SK-N-SH (cell line): ENCODE measurements around the gene DEPDC1. TPM values are rescaled to one million over a fixed set of nuclear protein-coding genes. Genes with fewer than 3 reads are reported as not detected.

Experiments used
- CTCF ChIA-PET: fragments of 300-600, 350-600 bp; formaldehyde crosslinking; extraction: SDS; loops from one replicate; lab custom pipeline; 2021; lab: Yijun Ruan, JAX
- POLR2A ChIA-PET: fragments of 350-600 bp; sonication (Branson Sonifier 250); formaldehyde crosslinking; extraction: SDS; loops from one replicate; lab custom pipeline; 2020; ENCODE audit warnings: antibody characterized with exemption, inconsistent platforms; lab: Yijun Ruan, JAX
- DNase-seq: peaks from one replicate; pipeline ENCODE4 v3.0.0; 2012
- H2AFZ ChIP-seq: fragments of 200-600 bp; sonication (generic); 2 replicates; pipeline ENCODE4 v1.8.1; 2016; ENCODE audit warnings: antibody characterized with exemption, mild to moderate bottlenecking, low read depth
- H3F3A ChIP-seq: fragments of 200-600 bp; sonication (generic); replicated peaks from 2 replicates; pipeline ENCODE3; 2016; ENCODE audit warnings: antibody characterized with exemption, mild to moderate bottlenecking; ENCODE audit not compliant: insufficient read depth
- H3K27ac ChIP-seq, 2 experiments: fragments of 200-500 bp in 1 of 2; fragments of 200-600 bp in 1 of 2; sonication (Bioruptor generic) in 1 of 2; sonication (generic), shearing (Covaris generic) in 1 of 2; 2 replicates each; pipeline versions ENCODE4 v1.5.1 to v1.6.1; 2014 to 2016; ENCODE audit warnings: low read depth in 2 of 2, inconsistent platforms in 1 of 2, low read length in 1 of 2, mild to moderate bottlenecking in 1 of 2, mixed read lengths in 1 of 2
- H3K27me3 ChIP-seq: fragments of 200-600 bp; sonication (generic), shearing (Covaris generic); 2 replicates; pipeline ENCODE4 v1.6.1; 2016; ENCODE audit warnings: mixed run types; ENCODE audit not compliant: insufficient read depth
- H3K36me3 ChIP-seq, 2 experiments: fragments of 200-500 bp in 1 of 2; fragments of 200-600 bp in 1 of 2; sonication (Bioruptor generic) in 1 of 2; sonication (generic) in 1 of 2; replicated peaks in 1 of 2; 2 replicates each; pipeline versions ENCODE3 to v1.5.1; 2014 to 2016; ENCODE audit warnings: low read length in 1 of 2, mild to moderate bottlenecking in 1 of 2; ENCODE audit not compliant: insufficient read depth in 2 of 2, control insufficient read depth in 1 of 2
- H3K4me1 ChIP-seq, 2 experiments: fragments of 200-500 bp in 1 of 2; fragments of 200-600 bp in 1 of 2; sonication (Bioruptor generic) in 1 of 2; sonication (generic), shearing (Covaris generic) in 1 of 2; 2 replicates each; pipeline versions ENCODE4 v1.5.1 to v1.6.1; 2014 to 2016; ENCODE audit warnings: low read depth in 1 of 2, low read length in 1 of 2, mixed run types in 1 of 2; ENCODE audit not compliant: insufficient read depth in 2 of 2, control insufficient read depth in 1 of 2
- H3K4me2 ChIP-seq: fragments of 200-600 bp; sonication (generic), shearing (Covaris generic); 2 replicates; pipeline ENCODE4 v1.6.1; 2017; ENCODE audit warnings: mixed run types
- H3K4me3 ChIP-seq, 2 experiments: fragments of 200-500 bp in 1 of 2; fragments of 200-600 bp in 1 of 2; sonication (Bioruptor generic) in 1 of 2; sonication (generic), shearing (Covaris generic) in 1 of 2; 2 replicates each; pipeline versions ENCODE4 v1.5.1 to v1.8.1; 2014 to 2016; ENCODE audit warnings: low read depth in 2 of 2, inconsistent platforms in 1 of 2, low read length in 1 of 2, mild to moderate bottlenecking in 1 of 2, mixed read lengths in 1 of 2, moderate library complexity in 1 of 2
- H3K79me2 ChIP-seq: fragments of 200-600 bp; sonication (generic); 2 replicates; pipeline ENCODE4 v1.8.1; 2017; ENCODE audit warnings: mild to moderate bottlenecking; ENCODE audit not compliant: insufficient read depth
- H3K9ac ChIP-seq: fragments of 200-600 bp; sonication (generic); 2 replicates; pipeline ENCODE4 v1.6.1; 2017; ENCODE audit warnings: mixed run types
- H3K9me2 ChIP-seq: fragments of 200-600 bp; sonication (generic); 2 replicates; pipeline ENCODE4 v1.6.1; 2017; ENCODE audit warnings: mixed run types
- H3K9me3 ChIP-seq: fragments of 200-600 bp; sonication (generic); 2 replicates; pipeline ENCODE4 v1.6.1; 2017; ENCODE audit warnings: mixed run types, mild to moderate bottlenecking, moderate library complexity
- H4K20me1 ChIP-seq: fragments of 200-600 bp; sonication (generic); 2 replicates; pipeline ENCODE4 v1.6.1; 2017; ENCODE audit warnings: mild to moderate bottlenecking, mixed run types; ENCODE audit not compliant: insufficient read depth
- CHD2 ChIP-seq: fragments of 150-350 bp; IDR thresholded peaks from 2 replicates; pipeline ENCODE4 v1.6.1; 2018; ENCODE audit warnings: low read length; ENCODE audit not compliant: partially characterized antibody
- ELF1 ChIP-seq: IDR thresholded peaks from 2 replicates; pipeline ENCODE4 v1.4.0; 2012
- EZH2phosphoT487 ChIP-seq: fragments of 200-600 bp; sonication (generic); IDR thresholded peaks from 2 replicates; pipeline ENCODE4 v1.6.1; 2017; ENCODE audit warnings: low read depth, mixed run types, mild to moderate bottlenecking, antibody characterized with exemption, moderate library complexity, borderline replicate concordance
- FOXJ3 ChIP-seq: sonication (generic); formaldehyde crosslinking; IDR thresholded peaks from 2 replicates; pipeline ENCODE4 v1.5.1; 2020; ENCODE audit warnings: mild to moderate bottlenecking, missing genetic modification reagents
- GABPA ChIP-seq: IDR thresholded peaks from 2 replicates; pipeline ENCODE4 v1.4.0; 2012; ENCODE audit warnings: low read depth, mild to moderate bottlenecking
- GATA2 ChIP-seq: sonication (generic); formaldehyde crosslinking; IDR thresholded peaks from 2 replicates; pipeline ENCODE4 v1.5.0; 2020; ENCODE audit warnings: mild to moderate bottlenecking, missing genetic modification reagents
- MEF2A ChIP-seq: IDR thresholded peaks from 2 replicates; pipeline ENCODE4 v1.4.0; 2012; ENCODE audit warnings: low read depth, borderline replicate concordance
- MXI1 ChIP-seq: IDR thresholded peaks from 2 replicates; pipeline ENCODE4 v1.6.1; 2012; ENCODE audit warnings: mild to moderate bottlenecking, low read depth, low read length, improper control_type of control experiment
- NFIC ChIP-seq: IDR thresholded peaks from 2 replicates; pipeline ENCODE4 v1.4.0; 2012; ENCODE audit warnings: borderline replicate concordance
- NRF1 ChIP-seq: IDR thresholded peaks from 2 replicates; pipeline ENCODE4 v1.6.1; 2012; ENCODE audit warnings: low read depth, mild to moderate bottlenecking, low read length
- RAD21 ChIP-seq: IDR thresholded peaks from 2 replicates; pipeline ENCODE4 v1.6.1; 2012; ENCODE audit warnings: mild to moderate bottlenecking, low read length
- RXRA ChIP-seq: IDR thresholded peaks from 2 replicates; pipeline ENCODE4 v1.4.0; 2012; ENCODE audit warnings: low read depth, mild to moderate bottlenecking, borderline replicate concordance
- SMC3 ChIP-seq: IDR thresholded peaks from 2 replicates; pipeline ENCODE4 v1.6.1; 2012; ENCODE audit warnings: low read depth, low read length, improper control_type of control experiment
- TAF1 ChIP-seq: IDR thresholded peaks from 2 replicates; pipeline ENCODE4 v1.6.1; 2012; ENCODE audit warnings: low read depth, mild to moderate bottlenecking, low read length, moderate library complexity, borderline replicate concordance
- TCF12 ChIP-seq: IDR thresholded peaks from 2 replicates; pipeline ENCODE4 v1.4.0; 2012
- whole genome bisulfite sequencing: methylation state at CpG from one replicate; pipeline ENCODE4 v1.1.6; 2017; ENCODE audit warnings: low lambda C conversion rate; 5-methylcytosine and 5-hydroxymethylcytosine counted together
- polyA plus RNA-seq, 3 experiments: library from polyadenylated mRNA; depleted of rRNA; stranded (reverse); fragments of >200 nt; gene quantifications; 2 replicates each; pipeline ENCODE4 v1.2.3, GENCODE V29; 2012
- TF ChIP-seq, protein P1 (sequence below): IDR thresholded peaks from 2 replicates; pipeline ENCODE4 v1.4.0; 2012; ENCODE audit warnings: low read depth
- TF ChIP-seq, protein P2 (sequence below): IDR thresholded peaks from 2 replicates; pipeline ENCODE4 v1.6.1; 2012; ENCODE audit warnings: mild to moderate bottlenecking, low read depth, low read length, moderate library complexity
- TF ChIP-seq, protein P3 (sequence below): fragments of 150-350 bp; IDR thresholded peaks from 2 replicates; pipeline ENCODE4 v1.6.1; 2017; ENCODE audit warnings: antibody characterized with exemption, low read length, low read depth, borderline replicate concordance
- TF ChIP-seq, protein P4 (sequence below): fragments of 200-600 bp; sonication (generic); IDR thresholded peaks from 2 replicates; pipeline ENCODE4 v1.6.1; 2017; ENCODE audit warnings: antibody characterized with exemption, mild to moderate bottlenecking, moderate library complexity
- TF ChIP-seq, protein P5 (sequence below): IDR thresholded peaks from 2 replicates; pipeline ENCODE4 v1.4.0; 2012; ENCODE audit warnings: low read depth, borderline replicate concordance

The DEPDC1 gene
- polyA plus RNA-seq, 1 of the 3 experiments (the other 2 are of a cell fraction): 3.8 TPM

DNA sequence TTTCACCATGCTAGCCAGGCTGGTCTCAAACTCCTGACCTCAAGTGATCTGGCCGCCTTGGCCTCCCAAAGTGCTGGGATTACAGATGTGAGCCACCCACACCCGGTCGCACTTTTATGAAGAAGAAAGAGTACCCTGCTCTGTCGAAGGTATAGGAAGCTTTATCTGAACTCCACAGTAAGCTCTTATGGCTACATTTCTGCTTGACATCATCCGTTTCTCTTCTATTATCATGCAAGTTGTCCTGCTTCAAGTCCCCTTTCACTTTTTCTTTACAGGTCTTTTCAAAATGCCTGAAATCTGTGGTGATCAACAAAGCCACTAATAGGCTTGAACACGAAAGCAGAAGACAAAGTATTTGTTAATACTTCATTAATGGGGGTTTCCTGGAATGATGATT lies 51.2 kb downstream of the DEPDC1 start:
- ChIA-PET POLR2A (no interaction called here), CTCF (no interaction called here)
- H3K9me2 ChIP-seq: no peaks in the 10 kb centered on the region
- no peaks in the 10 kb centered on the region for H3K36me3 ChIP-seq
- H3K9ac ChIP-seq: no peak overlapping the region
- no peaks in the 10 kb centered on the region for H4K20me1 ChIP-seq
- no peak overlapping the region for H2AFZ ChIP-seq
- H3K27me3 ChIP-seq: no peaks in the 10 kb centered on the region
- no peak overlapping the region for H3K4me3 ChIP-seq
- TF ChIP-seq GATA2 (CRISPR knock-in tag) (no peak), GABPA (no peak), RAD21 (no peak), TAF1 (no peak), ELF1 (no peak), NFIC (no peak), MXI1 (no peak)
- TF ChIP-seq, protein P1, sequence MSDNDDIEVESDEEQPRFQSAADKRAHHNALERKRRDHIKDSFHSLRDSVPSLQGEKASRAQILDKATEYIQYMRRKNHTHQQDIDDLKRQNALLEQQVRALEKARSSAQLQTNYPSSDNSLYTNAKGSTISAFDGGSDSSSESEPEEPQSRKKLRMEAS: no peak
- no peak overlapping the region for H3K27ac ChIP-seq
- H3F3A ChIP-seq: peaks cover 3% of the 10 kb centered on the region
- no peaks in the 10 kb centered on the region for H3K79me2 ChIP-seq
- 89% methylated on average over 6 of the region's 6 CpGs for WGBS
- H3K9me3 ChIP-seq: no peaks in the 10 kb centered on the region
- no peak for DNase-seq
- no peaks in the 10 kb centered on the region for H3K4me1 ChIP-seq
- H3K4me2 ChIP-seq: no peak overlapping the region

DNA sequence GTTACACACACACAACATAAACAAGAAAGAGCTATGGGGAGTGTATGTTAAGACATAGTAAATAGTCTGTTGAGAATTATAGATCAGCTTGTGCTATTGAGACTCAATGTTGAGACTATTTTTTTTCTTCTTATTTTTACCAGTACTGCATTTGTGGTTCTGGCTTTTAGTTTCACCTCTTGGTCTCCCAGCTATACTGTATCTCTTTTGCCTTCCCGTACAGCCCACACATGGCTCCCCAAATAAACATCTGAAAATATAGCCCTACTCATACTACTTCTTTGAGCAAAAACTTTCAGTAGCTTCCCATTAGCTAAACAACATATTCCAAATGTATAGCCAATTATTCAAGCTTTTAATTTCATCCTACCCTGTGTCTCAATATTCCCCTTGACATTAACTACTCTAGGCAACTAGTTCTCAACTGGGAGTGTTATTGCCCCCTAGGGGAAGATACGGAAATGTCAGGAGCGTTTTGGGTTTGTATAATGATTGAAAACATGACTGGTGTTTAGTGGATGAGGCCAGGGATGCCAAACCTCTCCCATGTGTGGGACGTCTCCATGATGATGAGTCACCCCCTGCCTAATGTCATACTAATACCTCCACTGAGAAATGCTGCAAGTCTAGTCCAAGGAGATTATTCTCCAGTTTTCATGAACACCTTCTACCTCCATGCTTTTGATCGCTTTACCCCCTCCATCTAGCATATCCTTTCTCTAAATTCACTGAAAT lies 53.9 kb downstream of the DEPDC1 start:
- H3K9ac ChIP-seq: no peak overlapping the region
- no peaks in the 10 kb centered on the region for H3K79me2 ChIP-seq
- ChIA-PET CTCF (interaction anchor here (0.8 to 3.5 kb wide), 8 partner anchors 10 to 586 kb away, joined by 3 to 12 read pairs (median 3); no protein-coding TSS in a partner anchor), POLR2A (interaction anchor here (0.7 kb wide), 1 partner anchor 103 kb away, joined by 3 read pairs; no protein-coding TSS in a partner anchor)
- no peaks in the 10 kb centered on the region for H3K9me2 ChIP-seq
- no peak overlapping the region for H3K27ac ChIP-seq
- no peak overlapping the region for H3K4me3 ChIP-seq
- no peaks in the 10 kb centered on the region for H3K36me3 ChIP-seq
- H3K27me3 ChIP-seq: no peaks in the 10 kb centered on the region
- H4K20me1 ChIP-seq: no peaks in the 10 kb centered on the region
- DNase-seq: peak; percentile 44
- H2AFZ ChIP-seq: no peak overlapping the region
- H3K9me3 ChIP-seq: no peaks in the 10 kb centered on the region
- no peak overlapping the region for H3K4me2 ChIP-seq
- peaks cover 3% of the 10 kb centered on the region for H3F3A ChIP-seq
- no peaks in the 10 kb centered on the region for H3K4me1 ChIP-seq
- 40% methylated on average over 5 of the region's 5 CpGs for WGBS
- TF ChIP-seq RXRA: no peak
- TF ChIP-seq GATA2 (CRISPR knock-in tag): no peak
- TF ChIP-seq EZH2phosphoT487: no peak
- no peak for TF ChIP-seq CHD2
- TF ChIP-seq, protein P2, sequence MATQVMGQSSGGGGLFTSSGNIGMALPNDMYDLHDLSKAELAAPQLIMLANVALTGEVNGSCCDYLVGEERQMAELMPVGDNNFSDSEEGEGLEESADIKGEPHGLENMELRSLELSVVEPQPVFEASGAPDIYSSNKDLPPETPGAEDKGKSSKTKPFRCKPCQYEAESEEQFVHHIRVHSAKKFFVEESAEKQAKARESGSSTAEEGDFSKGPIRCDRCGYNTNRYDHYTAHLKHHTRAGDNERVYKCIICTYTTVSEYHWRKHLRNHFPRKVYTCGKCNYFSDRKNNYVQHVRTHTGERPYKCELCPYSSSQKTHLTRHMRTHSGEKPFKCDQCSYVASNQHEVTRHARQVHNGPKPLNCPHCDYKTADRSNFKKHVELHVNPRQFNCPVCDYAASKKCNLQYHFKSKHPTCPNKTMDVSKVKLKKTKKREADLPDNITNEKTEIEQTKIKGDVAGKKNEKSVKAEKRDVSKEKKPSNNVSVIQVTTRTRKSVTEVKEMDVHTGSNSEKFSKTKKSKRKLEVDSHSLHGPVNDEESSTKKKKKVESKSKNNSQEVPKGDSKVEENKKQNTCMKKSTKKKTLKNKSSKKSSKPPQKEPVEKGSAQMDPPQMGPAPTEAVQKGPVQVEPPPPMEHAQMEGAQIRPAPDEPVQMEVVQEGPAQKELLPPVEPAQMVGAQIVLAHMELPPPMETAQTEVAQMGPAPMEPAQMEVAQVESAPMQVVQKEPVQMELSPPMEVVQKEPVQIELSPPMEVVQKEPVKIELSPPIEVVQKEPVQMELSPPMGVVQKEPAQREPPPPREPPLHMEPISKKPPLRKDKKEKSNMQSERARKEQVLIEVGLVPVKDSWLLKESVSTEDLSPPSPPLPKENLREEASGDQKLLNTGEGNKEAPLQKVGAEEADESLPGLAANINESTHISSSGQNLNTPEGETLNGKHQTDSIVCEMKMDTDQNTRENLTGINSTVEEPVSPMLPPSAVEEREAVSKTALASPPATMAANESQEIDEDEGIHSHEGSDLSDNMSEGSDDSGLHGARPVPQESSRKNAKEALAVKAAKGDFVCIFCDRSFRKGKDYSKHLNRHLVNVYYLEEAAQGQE: no peak
- TF ChIP-seq NRF1: no peak
- TF ChIP-seq MEF2A: no peak
- TF ChIP-seq FOXJ3 (CRISPR knock-in tag): no peak
- peak; percentile 81 for TF ChIP-seq TCF12
- TF ChIP-seq, protein P3, sequence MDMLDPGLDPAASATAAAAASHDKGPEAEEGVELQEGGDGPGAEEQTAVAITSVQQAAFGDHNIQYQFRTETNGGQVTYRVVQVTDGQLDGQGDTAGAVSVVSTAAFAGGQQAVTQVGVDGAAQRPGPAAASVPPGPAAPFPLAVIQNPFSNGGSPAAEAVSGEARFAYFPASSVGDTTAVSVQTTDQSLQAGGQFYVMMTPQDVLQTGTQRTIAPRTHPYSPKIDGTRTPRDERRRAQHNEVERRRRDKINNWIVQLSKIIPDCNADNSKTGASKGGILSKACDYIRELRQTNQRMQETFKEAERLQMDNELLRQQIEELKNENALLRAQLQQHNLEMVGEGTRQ: no peak
- TF ChIP-seq TAF1: no peak
- TF ChIP-seq, protein P4, sequence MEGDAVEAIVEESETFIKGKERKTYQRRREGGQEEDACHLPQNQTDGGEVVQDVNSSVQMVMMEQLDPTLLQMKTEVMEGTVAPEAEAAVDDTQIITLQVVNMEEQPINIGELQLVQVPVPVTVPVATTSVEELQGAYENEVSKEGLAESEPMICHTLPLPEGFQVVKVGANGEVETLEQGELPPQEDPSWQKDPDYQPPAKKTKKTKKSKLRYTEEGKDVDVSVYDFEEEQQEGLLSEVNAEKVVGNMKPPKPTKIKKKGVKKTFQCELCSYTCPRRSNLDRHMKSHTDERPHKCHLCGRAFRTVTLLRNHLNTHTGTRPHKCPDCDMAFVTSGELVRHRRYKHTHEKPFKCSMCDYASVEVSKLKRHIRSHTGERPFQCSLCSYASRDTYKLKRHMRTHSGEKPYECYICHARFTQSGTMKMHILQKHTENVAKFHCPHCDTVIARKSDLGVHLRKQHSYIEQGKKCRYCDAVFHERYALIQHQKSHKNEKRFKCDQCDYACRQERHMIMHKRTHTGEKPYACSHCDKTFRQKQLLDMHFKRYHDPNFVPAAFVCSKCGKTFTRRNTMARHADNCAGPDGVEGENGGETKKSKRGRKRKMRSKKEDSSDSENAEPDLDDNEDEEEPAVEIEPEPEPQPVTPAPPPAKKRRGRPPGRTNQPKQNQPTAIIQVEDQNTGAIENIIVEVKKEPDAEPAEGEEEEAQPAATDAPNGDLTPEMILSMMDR: peak; percentile 76
- TF ChIP-seq, protein P5, sequence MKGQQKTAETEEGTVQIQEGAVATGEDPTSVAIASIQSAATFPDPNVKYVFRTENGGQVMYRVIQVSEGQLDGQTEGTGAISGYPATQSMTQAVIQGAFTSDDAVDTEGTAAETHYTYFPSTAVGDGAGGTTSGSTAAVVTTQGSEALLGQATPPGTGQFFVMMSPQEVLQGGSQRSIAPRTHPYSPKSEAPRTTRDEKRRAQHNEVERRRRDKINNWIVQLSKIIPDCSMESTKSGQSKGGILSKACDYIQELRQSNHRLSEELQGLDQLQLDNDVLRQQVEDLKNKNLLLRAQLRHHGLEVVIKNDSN: no peak
- TF ChIP-seq SMC3: peak; percentile 25; the same call in 1 of the 2 replicates
- TF ChIP-seq NFIC: peak; percentile 13; the same call in 1 of the 2 replicates
- no peak for TF ChIP-seq GABPA
